SK-N-SH (cell line): Measurements from ENCODE around the gene P2RY12.

Experiments
- CTCF ChIP-seq: fragments of 200-600 bp; sonication (generic); IDR thresholded peaks from 2 replicates; pipeline ENCODE4 v1.6.1; 2017; ENCODE audit warnings: antibody characterized with exemption, mild to moderate bottlenecking, moderate library complexity
- SIN3A ChIP-seq: IDR thresholded peaks from 2 replicates; pipeline ENCODE4 v1.6.1; 2012; ENCODE audit warnings: low read depth, mild to moderate bottlenecking, low read length, moderate library complexity, borderline replicate concordance

DNA sequence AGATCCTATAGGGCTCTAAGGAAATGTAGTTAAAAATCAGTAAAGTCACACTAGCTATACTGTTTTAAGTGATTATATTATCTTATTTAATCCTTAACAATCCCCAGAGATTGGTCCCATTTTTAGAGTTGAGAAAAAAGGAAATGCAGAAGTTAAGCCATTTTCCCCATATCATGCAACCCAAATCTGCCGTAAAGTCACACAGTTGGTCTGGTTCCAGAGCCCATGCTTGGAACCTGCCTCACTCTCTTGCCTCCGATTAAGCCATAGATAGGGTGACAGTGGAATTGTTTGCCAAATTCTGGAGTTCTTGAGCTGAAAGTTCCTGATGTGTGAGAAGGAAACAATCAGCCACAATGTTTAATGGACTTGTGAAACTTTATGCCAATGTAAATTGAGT lies 52.9 kb downstream of the P2RY12 start:
- TF ChIP-seq CTCF (no peak), SIN3A (no peak)
